Stimulated activated naive CD8-positive, alpha-beta T cell treated with anti-CD3 and anti-CD28 coated beads, Interleukin-15, amount 100 ng/mL, for 72 hours (primary cell): ENCODE results near the gene POLR1G.

Experiments used
- ATAC-seq: fragments of 150-1000 bp; cut with Tn5 transposase; 2 replicates; pipeline ENCODE4 v1.10.0; 2021; ENCODE audit warnings: mild to moderate bottlenecking, moderate library complexity
- DNase-seq, 2 donors: peaks; one replicate each; pipeline ENCODE4 v3.0.0; 2021 to 2022
- H3K27ac Mint-ChIP-seq, 2 donors: one replicate each; pipeline ENCODE4 v1.8.0; 2022; ENCODE audit warnings: mild to moderate bottlenecking in 2 of 2, mixed read lengths in 2 of 2, moderate library complexity in 2 of 2
- H3K27me3 Mint-ChIP-seq: one replicate; pipeline ENCODE4 v1.8.0; 2022; ENCODE audit warnings: mixed read lengths
- H3K4me1 Mint-ChIP-seq: one replicate; pipeline ENCODE4 v1.8.0; 2022; ENCODE audit warnings: mild to moderate bottlenecking, mixed read lengths
- H3K4me3 Mint-ChIP-seq, 2 donors: one replicate each; pipeline ENCODE4 v1.8.0; 2022; ENCODE audit warnings: mild to moderate bottlenecking in 2 of 2, mixed read lengths in 2 of 2, moderate library complexity in 1 of 2
- H3K9me3 Mint-ChIP-seq, 2 donors: one replicate each; pipeline ENCODE4 v1.8.0; 2022; ENCODE audit warnings: mixed read lengths in 2 of 2

Gene POLR1G

DNA sequence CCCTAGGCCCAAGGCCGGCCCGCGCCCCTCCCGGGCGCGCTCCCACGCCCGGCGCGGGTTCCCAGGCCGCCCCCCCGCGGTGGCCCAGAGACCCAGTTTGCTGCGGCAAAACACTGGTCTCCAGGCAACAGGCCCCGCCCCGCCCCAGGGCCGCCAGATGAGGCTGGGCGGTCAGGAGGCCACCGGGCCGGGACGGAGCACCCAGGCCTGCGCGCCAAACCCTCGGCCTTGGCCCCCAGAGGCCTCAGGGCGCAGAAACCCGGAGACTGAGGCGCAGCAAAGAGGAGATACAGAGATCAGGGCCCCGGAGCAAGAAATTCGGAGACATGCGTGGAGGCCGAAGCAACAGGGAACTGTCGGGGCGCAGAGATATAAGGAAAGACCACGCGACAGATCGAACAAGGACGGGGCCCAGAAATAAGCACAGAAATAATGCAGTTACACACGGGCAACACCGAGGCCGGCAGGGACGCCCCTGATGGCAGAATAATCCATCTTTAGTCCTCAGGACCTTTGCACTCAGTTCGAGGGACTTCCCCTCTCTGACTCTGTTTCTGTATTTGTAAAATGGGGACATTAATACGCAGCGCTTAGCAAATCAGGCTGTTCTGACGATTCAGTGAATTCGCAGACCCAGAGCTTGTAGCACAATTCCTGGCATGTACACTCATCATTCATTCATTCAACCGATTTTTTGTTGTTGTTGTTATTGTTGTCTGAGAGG, 38.0 kb downstream of the POLR1G start:
- peak; percentile 69 to 83 for DNase-seq
- Mint-ChIP-seq H3K27ac (peak overlapping the region; percentile 88 to 95), H3K9me3 (no peaks in the 10 kb centered on the region), H3K4me1 (peaks cover 48% of the 10 kb centered on the region), H3K4me3 (peak overlapping the region; percentile 89 to 90), H3K27me3 (no peaks in the 10 kb centered on the region)
- peak; percentile 62 for ATAC-seq

DNA sequence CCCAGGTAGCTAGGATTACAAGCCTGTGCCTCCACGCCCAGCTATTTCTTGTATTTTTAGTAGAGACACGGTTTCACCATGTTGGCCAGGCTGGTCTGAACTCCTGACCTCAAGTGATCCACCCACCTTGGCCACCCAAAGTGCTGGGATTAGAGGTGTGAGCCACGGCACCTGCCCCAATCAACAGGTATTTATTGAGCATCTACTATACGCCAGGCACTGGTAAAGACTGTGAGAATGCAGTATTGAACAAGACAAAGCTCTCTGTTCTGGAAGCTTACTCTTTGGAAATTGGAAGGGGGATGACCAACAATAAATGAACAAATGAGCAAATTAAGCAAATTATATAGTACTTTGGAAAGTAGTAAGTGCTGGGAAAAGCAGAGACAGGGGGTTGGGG, 38.7 kb downstream of the POLR1G start:
- DNase-seq = no peak
- ATAC-seq = no peak
- Mint-ChIP-seq H3K27me3 (no peaks in the 10 kb centered on the region), H3K4me3 (peak overlapping the region; percentile 89 to 90), H3K9me3 (no peaks in the 10 kb centered on the region), H3K27ac (no peak overlapping the region), H3K4me1 (peaks cover 48% of the 10 kb centered on the region)

DNA sequence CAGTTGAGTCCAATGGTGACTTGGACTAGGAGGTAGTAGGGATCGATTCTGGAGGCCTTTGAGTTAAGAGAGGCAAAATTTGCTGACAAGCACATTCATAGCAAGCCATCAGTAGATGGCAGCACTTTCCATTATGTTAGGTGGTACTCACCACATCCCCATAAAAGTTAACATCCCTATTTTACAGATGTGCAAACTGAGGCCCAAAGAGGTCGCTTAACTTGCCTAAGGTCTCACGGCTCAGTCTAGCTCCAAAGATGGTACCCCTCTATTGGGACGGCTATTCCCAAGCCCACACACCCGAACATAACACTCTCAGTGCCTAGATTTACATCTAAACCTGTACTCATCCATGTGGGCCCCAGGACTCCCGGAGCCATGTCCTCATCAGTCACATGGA, 39.9 kb downstream of the POLR1G start:
- DNase-seq (no peak), ATAC-seq (no peak)
- peaks cover 0 to under 1% of the 10 kb centered on the region in 2 donors for H3K9me3 Mint-ChIP-seq
- H3K4me1 Mint-ChIP-seq = peaks cover 45% of the 10 kb centered on the region
- no peaks in the 10 kb centered on the region for H3K27me3 Mint-ChIP-seq
- no peak overlapping the region for H3K27ac Mint-ChIP-seq
- no peak overlapping the region for H3K4me3 Mint-ChIP-seq

DNA sequence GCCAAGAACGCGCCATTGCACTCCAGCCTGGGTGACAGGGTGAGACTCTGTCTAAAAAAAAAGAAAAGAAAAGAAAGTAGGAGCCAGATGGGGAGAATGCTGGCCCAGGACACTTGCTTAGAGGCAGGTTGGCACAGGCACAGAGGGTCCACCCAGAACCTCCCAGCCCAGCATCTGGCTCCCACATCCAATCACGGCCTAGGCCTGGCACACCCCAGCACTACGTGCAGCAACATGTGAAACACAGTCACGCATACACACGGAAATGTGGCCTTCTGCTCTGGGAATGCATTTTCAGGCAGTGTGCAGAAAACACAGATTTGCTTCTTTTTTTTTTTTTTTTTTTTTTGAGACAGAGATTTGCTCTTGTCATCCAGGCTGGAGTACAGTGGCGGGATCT, 40.5 kb downstream of the POLR1G start:
- no peak for ATAC-seq
- no peaks in the 10 kb centered on the region for H3K27me3 Mint-ChIP-seq

DNA sequence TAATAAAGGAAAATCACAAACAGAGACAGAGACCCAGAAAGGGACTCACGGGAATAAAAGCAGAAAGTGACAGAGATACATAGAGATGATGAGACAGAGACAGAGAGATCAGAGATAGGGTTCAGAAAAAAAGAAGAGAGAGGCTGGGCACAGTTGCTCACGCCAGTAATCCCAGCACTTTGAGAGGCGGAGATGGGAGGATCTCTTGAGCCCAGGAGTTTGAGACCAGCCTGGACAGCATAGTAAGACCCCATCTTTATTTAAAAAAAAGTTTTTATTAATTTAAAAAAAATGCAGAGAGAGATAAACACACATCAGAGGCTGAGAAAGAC, 41.9 kb downstream of the POLR1G start:
- Mint-ChIP-seq H3K27me3 (no peaks in the 10 kb centered on the region), H3K9me3 (peaks cover 0 to 6% of the 10 kb centered on the region in 2 donors), H3K4me1 (peaks cover 41% of the 10 kb centered on the region), H3K27ac (peak overlapping the region in 1 of 2 donors; percentile 12), H3K4me3 (peak overlapping the region in 1 of 2 donors; percentile 24)
- ATAC-seq = no peak
- DNase-seq = no peak

More for the DNA sequence above, 40.5 kb downstream of the POLR1G start:
- Mint-ChIP-seq H3K27ac (no peak overlapping the region), H3K9me3 (peaks cover 0 to 6% of the 10 kb centered on the region in 2 donors), H3K4me3 (no peak overlapping the region), H3K4me1 (peaks cover 50% of the 10 kb centered on the region)
- no peak for DNase-seq

DNA sequence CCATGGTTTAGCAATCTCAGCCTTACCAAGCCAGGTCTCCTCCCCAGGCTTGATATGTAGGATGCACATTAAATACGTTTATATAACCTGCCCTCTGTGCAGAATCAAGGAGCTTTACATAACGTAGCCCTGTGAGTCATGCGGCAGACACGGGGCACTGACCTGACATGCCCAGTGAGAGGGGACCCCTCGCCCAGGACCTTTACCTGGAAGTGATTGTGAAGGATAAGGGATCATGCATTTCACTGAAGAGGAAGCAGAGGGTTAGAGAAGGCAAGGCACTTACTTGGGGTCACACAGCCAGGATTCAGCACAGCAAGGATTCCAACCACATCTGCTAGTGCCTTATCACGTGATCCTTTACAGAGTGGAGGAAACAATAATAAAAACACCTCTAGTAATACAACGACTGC, 42.4 kb downstream of the POLR1G start:
- Mint-ChIP-seq H3K4me3 (peak overlapping the region; percentile 44 to 48), H3K9me3 (peaks cover 0 to 6% of the 10 kb centered on the region in 2 donors), H3K27ac (peak overlapping the region in 1 of 2 donors; percentile 49), H3K4me1 (peaks cover 39% of the 10 kb centered on the region), H3K27me3 (no peaks in the 10 kb centered on the region)
- no peak for DNase-seq
- ATAC-seq = no peak

DNA sequence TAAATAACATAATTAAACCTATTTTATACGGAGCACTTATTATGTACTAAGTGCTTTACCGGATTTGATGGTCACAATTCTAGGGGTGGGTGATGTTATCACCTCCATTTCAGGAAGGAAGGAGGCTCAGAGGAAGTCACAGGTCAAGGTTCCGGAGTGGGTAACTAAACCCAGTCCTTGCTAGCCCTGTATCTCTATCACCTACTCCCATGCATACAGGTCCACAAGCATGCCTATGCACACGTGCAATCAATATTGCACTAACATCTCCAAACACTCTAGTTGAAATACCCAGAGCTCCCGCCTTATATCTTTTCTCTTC, 43.5 kb downstream of the POLR1G start:
- Mint-ChIP-seq H3K4me3 (peak overlapping the region; percentile 86 to 93), H3K27me3 (no peaks in the 10 kb centered on the region), H3K4me1 (peaks cover 35% of the 10 kb centered on the region), H3K9me3 (peaks cover 0 to 6% of the 10 kb centered on the region in 2 donors), H3K27ac (peak overlapping the region; percentile 97 to 98)
- DNase-seq (no peak), ATAC-seq (peak; percentile 39)

DNA sequence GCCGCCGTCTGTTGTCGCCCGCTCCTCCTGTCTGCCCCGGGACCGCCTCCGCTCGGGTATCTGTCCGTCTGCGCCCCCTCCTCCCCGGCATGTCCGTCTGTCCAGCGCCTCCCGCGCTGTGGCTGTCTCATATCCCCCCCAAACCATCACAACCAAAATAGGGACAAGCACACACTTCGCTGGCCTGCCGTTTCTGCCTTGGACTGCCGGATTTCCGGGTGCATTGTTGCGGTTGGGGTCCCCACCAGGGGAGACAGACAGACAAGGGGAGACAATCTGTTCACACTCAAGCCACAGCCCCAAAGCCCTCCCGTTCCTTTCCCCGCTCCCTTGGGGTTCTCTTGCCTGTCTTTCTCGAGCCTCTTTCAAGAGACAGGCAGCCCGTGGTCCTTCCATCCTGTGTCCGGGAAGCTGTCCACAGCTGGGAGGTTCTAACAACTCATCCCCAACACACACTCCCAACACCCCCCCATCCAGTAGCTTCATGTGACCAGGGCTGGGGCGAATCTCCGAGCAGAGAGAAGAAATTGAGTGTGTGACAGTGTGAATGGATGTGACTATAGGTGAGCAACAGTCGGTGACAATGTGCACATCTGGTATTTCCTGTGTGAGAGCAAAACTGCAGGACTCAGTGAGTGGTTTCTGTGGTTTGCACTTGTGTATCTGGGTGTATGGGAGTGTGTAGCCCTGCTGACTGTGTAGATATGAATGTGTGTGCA, 44.8 kb downstream of the POLR1G start:
- peak; percentile 46 for ATAC-seq
- peaks cover 47% of the 10 kb centered on the region for H3K4me1 Mint-ChIP-seq

DNA sequence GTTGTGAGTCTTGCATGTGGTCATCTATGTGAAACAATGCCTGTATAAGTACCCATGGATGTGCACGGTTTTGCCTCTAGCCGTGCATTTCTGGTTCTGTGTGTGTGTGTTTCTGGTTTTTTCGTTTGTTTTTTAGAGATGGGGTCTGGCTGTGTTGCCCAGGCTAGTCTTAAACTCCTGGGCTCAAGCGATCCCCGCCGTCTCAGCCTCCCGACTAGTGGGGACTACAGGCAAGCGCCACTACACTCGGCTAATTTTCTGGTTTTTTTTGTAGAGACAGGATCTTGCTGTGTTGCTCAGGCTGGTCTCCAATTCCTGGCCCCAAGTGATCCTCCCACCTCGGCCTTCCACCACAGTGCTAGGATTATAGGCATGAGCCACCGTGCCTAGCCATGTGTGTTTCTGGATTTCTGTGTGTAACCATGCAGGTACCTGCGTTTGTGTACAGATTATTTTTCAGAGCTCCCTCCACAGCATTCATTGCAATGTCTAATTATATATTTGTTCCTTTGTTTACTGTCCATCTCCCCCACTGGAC, 45.5 kb downstream of the POLR1G start:
- peaks cover 0 to 6% of the 10 kb centered on the region in 2 donors for H3K9me3 Mint-ChIP-seq
- H3K27ac Mint-ChIP-seq = peak overlapping the region in 1 of 2 donors; percentile 99
- H3K4me3 Mint-ChIP-seq = peak overlapping the region; percentile 86 to 91
- H3K27me3 Mint-ChIP-seq = no peaks in the 10 kb centered on the region
- no peak for DNase-seq
- ATAC-seq = no peak
- peaks cover 51% of the 10 kb centered on the region for H3K4me1 Mint-ChIP-seq

More for the DNA sequence above, 44.8 kb downstream of the POLR1G start:
- Mint-ChIP-seq H3K27ac (peak overlapping the region; percentile 97 to 99), H3K4me3 (peak overlapping the region; percentile 86 to 91), H3K9me3 (peaks cover 0 to 6% of the 10 kb centered on the region in 2 donors), H3K27me3 (no peaks in the 10 kb centered on the region)
- peak in 1 of 2 donors; percentile 53 for DNase-seq

DNA sequence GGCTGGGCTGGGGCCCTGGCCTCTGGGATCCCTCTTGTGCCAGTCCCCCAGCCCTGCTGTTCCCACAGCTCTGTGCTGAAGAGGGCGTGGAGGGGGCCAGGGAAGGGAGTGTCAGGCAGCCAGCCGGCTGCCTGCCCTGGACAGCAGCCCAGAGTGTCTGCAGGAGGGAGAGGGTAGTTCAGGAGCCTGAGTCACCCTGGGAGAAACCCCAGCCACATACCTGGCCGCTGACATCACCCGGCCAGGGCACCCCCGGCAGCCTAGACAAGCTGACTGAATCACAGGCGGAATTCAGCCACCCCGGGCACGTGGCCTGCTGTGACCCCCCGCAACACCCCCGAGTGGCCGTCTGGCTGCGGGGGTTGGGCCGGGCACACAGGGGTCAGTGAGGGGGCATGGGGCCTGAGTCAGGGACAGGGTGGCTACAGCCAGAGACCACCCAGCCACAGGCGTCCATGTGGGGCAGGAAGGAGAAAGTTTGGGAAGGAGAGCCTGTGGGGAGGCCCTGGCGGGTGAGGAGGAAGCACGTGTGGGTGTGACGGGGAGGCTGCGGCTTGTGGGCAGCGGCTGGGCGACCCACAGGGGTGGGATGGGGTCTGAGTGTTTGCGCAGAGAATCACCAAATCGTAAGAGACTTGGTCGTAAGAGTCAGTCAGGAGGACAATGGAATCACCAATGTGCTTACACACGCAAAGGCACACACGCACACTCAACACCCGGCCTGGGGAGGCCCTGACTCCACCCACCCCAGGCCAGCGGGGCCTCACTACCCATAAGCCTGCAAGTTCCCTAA, 49.5 kb downstream of the POLR1G start:
- H3K27me3 Mint-ChIP-seq = peaks cover 20% of the 10 kb centered on the region
- peaks cover 39% of the 10 kb centered on the region for H3K4me1 Mint-ChIP-seq
- H3K9me3 Mint-ChIP-seq = peaks cover 0 to 6% of the 10 kb centered on the region in 2 donors
- ATAC-seq (peak; percentile 90), DNase-seq (peak; percentile 61 to 81)
- H3K27ac Mint-ChIP-seq = peak overlapping the region; percentile 83 to 96
- H3K4me3 Mint-ChIP-seq = peak overlapping the region; percentile 77 to 81

DNA sequence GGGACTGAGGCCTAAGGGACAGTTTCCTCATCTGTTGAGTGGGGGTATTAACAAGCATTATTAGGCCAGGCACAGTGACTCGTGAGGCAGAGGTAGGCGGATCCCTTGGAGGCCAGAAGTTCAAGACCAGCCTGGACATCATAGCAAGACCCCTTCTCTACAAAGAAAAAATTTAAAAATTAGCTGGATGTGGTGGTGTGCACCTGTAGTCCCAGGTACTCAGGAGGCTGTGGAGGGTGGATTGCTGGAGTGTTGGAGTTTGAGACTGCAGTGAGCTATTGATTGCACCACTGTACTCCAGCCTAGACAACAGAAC, 50.0 kb downstream of the POLR1G start:
- ATAC-seq (no peak), DNase-seq (no peak)
- Mint-ChIP-seq H3K4me3 (peak overlapping the region in 1 of 2 donors; percentile 81), H3K27ac (peak overlapping the region in 1 of 2 donors; percentile 96), H3K27me3 (peaks cover 21% of the 10 kb centered on the region), H3K4me1 (peaks cover 34% of the 10 kb centered on the region), H3K9me3 (peaks cover 0 to 4% of the 10 kb centered on the region in 2 donors)

DNA sequence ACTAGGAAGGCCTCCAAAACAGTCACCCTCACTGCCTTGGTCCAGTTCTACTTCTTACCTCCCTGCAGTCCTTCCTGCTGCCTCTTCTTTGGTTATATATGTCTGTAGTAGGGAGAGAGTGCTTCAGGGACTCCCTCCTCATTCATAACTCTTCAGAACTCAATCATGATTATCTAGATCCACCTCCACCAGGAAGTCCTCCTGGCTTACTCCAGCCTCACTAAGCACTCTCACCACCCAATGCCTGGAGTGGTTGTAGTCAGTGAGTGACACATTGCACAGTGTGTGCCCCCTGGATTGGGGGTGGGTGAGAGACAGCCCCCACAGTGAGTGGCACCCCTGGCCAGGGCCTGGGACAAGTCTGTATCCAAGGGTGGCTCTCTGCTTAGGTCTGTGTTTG, 51.3 kb downstream of the POLR1G start:
- peaks cover 25% of the 10 kb centered on the region for H3K4me1 Mint-ChIP-seq
- no peak for DNase-seq
- no peak overlapping the region for H3K4me3 Mint-ChIP-seq
- H3K27ac Mint-ChIP-seq = peak overlapping the region in 1 of 2 donors; percentile 8
- no peaks in the 10 kb centered on the region for H3K9me3 Mint-ChIP-seq
- ATAC-seq = no peak
- peaks cover 21% of the 10 kb centered on the region for H3K27me3 Mint-ChIP-seq
